CD4-positive, alpha-beta T cell treated with Interferon gamma for 1 hour (primary cell): ENCODE data around the gene LINGO1.

ENCODE experiments used
- DNase-seq: peaks from one replicate; pipeline ENCODE4 v3.0.0-alpha.2; 2020

LINGO1 gene

DNA sequence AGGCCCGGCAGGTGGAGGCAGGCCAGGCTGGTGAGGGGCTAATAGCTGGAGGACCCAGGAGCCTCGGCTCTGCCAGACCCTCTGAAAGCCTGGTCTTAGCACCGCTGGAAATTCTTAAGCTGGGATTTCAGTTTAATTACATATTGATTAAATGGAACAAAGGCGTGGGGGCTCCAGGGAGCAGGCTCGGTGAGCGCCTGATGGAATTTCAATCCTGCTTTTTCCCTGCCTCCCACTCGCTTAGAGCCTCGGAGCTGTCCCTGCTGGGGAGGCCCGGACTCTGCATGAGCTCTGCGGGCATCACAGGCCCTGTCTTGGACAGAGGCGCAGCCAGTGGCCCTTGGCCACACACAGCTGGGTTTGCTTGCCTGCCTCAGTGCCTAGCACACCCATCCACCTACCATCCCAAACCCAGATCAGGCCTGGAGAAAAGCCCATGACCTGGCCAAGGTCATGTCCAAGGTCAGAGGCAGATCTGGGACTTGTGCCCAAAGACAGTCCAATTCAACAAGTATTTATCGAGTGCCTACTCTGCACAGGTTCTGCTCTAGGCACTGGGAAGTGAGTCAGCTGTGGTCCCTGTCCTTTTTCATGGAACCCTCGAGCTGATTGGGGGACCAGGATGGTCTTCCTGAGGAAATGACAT lies 40.6 kb downstream of the LINGO1 start:
- no peak for DNase-seq

DNA sequence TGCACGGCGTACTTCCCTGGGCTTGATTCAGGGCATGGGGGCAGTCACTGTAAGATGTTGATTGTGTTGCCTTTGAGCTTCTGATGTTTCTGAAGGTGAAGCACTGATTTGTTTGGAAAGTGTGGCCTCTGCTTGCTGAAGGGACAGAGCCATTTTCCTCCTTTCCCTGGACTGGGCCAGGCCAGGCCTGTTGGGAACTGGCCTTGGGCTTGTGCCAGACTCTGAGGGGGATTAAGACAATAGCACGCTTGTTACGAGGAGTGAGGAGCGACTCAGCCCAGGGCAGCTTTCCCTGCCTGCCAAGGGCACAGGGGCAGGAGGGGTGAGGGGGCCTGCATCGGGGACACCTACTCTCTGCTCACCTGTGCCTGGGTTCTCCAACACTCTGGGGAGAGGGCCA lies 42.9 kb downstream of the LINGO1 start:
- no peak for DNase-seq

DNA sequence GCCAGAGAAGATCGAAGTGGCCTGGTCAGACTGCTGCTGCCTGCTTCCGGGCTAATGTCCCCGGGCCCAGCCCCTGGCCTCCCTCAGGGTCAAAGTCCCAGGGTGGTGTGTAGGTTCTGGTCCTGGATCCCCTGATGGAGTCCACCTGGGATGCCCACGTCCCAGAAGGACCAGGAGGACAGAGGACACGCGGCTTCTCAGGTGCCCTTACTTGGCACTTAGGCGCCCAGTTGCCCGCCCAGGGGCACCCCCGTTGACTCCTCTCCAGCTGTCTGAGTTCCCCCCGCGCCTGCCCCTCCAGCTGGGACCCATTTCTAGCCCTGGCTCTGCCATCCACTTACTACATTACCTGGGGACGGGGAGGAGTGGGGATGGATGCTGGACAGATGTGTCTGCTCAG lies 44.6 kb downstream of the LINGO1 start:
- DNase-seq, result no peak

DNA sequence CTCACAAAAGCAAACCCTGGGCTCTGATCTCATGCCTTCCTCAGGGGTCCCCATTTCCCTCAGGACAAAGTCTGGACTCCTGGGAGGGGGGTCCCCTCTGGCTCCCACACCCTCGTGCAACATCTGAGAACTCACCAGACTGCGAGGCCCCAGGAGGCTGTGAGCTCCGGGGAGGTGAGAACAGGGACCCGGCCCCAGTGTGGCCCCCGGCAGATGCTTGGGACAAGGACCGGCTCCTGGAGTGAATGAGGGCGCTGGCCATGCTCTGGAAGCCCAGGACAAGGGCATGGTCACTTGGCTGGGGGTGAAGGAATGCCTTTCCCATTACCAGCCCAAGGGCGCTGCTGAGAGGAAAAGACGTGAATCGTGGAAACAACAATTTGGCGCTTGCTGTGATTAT lies 48.0 kb downstream of the LINGO1 start:
- no peak for DNase-seq

DNA sequence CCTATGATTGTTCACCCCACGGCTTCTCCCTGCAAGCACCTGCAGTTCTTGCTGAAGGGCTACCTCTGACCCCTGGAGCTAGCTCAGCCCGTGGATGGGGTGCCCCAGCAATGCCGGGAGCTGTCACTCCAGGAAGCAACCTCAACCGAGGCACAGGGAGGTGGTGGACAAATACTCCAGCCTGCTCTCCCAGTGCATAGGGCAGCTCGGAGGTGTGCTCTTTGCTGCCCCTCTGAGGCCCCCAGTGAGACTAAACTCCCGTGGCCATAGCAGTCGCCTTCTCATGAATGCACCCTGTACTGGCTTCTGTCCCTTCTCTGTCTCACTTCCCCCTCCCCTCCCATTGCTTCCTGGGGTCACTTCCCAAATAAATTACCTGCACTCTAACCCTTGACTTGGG lies 48.5 kb downstream of the LINGO1 start:
- no peak for DNase-seq

DNA sequence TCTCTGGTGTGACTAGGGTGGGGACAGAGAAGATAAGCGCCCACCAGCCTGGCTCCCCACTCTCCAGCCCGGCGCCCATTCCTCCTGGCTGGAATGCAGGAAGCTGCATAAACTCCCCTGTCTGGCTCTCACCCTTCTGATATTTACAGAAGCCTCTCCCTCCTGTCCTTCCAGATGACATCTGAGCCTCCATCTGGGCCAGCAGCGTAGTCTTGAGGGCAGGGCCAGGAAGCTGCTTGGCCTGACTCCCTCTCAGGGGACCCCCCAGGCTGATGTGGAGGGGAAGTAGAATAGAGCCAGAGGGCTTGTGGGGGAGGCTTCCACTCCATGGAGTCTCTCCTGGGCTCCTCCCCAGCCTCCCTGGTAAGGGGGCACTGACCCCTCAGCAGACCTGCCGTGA lies 49.9 kb downstream of the LINGO1 start:
- no peak for DNase-seq

DNA sequence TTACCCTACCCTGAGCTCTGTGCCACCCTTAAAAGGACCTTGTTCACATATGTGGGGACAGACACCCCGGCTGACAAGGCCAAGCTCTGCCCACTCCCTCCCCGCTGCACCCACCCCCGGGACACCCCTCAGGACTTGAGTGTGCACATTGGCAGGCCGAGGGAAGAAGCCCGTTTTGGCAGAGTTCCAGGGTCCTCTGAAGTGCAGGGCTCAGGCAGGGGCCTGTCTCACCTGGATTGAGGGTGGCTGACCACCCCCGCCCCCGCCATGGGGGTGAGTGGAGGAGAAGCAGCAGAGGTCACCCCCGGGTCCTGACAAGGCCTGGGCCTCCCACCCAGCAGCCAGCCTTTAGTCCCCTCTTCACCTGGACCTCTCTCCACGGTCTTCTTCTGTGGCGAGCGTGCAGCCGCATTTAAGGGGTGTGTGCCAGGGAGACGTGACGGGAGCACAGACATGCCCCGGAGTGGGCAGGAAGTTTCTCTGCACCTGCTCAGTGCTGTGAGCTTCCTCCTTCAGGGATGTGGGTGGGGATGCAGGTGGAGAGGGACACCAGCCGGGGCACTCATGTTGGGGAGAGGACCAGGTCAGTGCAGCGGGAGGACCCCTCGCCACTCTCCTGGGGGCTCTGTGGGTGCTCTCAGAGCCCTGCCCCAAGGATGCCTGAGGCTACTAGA lies 50.7 kb downstream of the LINGO1 start:
- DNase-seq, result no peak

DNA sequence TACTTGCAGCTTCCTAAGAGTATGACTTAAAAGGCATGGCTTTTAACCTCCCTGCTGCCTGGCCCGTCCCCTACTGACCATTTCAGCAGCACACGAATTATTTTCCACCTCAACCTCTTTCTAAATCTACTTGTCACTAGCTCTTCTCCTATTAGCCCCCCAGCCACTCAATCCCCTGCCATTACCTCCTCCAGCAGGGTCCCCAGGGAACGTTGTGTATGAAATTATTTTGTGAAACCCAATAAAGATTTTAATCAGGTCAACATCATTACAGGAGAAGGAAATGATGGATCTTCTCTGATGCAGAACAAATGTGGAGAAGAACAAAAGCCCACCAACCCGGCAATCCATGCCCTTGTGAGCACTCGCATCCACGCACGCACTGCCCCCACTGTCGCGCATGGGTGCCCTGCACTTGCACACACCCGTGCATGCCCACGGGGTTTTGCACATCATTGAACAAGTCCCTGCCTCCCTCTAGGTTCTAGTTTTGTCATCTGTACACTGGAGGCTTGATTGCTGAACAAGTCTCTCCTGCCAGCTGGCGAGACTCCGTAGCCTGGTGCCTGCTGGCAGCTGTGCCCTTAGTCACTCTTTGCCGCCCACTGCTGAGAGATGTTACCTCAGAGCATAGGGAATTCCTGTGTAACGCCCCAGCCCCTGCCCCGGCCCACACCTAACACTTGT lies 51.6 kb downstream of the LINGO1 start:
- no peak for DNase-seq

DNA sequence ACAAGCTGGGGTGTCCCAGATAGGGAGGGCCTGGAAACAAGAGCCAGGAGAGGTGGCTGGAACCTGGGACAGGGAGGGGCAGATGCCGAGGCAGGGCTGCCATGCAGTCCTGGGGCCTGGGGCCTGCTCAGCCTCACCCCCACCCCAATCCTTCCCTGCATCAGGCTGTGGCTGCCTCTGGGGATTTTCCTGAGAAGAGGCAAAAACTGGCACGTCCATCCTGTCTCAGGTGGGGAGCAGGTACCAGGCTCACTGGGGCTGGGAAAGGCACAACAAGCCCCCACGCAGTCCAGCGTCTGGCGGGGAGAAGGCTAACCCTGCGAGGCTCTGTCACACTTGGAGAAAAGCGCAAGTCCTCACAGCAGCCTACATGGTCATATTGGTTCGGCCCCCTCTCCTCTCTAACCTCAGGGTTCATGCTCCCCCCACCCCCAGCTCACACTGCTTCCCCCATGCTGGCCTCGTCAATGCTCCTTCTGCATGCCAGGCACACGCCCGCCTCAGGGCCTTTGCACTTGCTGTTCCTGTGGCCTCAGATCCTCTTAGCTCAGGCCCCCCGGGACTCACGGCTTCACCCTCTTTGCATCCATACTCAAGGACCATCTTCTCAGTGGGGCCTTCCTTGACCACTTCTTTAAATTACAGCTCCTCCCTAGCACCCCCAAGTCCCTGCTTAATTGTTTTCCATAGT lies 53.1 kb downstream of the LINGO1 start:
- DNase-seq, result no peak

DNA sequence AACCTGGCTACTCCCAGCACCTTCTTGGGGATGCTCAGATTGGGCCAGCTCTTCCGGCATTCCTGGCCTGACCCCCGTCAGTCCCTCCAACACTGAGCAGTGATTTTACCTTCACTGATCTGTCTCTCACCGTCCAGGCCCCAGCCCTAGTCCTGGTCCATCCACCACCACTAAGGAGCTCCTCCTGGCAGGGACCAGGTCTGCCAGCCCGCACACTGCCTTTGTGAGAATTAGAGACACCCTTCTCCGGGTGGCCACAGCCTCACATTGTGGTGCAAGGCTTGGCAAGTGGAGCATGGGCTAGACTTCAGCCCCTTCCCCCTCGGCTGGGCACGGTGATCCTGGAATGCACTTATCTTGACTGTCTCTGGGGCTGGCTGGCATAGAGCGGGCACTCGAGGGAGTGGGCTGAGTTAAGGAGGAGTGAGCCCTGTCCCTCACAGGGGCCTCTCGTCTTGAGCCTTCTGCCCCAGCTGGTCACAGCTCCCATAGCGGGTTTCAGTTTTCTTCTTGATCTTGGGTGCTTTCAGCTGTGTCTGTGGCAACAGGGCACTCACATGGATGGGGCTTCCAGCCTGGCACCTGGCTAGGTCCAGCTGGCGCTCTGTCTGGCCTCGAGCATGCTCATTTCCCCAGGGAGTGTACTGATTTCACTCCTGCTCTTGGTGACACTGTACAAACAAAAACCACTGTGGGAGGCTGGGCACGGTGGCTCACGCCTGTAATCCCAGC lies 53.9 kb downstream of the LINGO1 start:
- no peak for DNase-seq

DNA sequence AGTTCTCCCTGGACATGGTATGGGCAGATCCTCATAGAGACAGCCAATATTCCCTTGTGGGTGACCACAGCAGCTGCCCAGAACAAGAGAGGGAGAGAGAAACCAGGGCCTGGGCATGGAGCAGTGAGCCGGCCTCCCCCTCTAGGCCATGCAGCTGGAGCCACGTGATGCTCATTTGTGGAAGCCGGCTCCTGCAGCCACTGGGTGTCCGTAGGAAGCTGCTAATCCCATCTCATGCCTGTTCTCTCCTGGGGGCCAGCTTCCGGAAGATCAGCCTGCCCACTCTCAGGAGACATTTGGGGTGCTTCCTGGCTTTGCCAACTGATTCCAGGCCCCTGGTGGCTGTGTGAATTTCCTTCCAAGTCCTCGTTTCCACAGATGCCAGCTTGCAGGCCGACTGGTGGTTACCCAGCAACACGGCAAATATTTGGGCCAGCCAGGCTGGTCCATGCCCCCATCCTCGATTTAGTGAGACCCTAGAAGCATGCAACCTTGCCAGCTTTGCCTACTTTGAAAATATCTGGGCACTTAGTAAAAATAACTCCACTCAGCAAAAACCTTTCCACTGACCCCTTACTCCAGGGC lies 55.3 kb downstream of the LINGO1 start:
- no peak for DNase-seq

DNA sequence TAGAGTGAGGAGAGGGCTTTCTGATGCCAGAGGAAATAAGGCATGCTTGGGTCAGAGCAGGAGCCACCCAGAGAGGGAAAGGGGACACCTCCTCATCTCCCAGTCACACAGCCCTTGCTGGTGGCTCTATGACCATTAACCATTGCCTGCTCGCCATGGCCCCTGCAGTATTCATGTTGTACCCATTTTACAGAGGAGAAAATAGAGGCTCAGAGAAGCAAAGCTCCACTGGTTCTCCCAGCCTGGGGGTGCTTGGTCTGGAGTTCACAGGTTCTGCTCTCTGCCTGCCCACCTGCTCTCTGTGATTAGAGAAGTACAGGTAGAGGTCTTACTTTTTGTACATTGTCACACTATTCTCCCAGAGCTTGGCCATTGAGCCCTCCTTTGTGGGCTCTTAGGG lies 56.2 kb downstream of the LINGO1 start:
- DNase-seq, result no peak

DNA sequence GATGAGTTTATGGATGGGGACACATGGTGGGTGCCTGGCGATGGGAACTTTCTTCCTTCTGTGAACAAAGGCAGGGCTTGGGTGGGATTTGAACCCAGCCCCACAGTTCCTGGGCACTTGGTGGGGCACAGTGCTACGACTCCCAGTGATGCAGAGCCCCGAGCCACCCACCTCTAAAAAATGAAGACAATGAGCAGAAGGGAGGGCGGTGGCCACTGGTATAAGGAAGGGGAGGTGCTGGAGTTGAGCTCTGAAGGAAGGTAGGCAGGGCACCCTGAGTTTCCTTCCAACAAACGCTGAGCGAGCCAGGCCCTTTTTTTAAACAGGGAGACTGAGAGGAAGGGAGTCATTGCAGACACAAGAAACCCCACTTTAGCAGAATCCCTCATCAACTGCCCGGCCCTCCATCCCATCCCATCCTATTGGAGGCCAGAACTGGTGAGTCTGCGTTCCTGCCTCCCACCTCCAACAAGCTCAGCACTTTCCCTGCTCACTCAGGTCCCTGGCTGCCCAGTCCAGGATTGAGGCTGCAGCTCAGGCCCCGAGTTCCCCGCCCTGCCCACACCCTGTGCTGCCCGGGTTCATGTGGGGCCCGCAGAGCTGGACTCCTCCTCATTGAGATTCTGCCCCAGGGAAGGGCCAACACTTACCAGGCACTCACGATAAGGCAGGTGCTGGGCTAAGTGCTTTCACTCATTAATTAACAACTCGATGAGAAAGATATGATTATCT lies 57.3 kb downstream of the LINGO1 start:
- no peak for DNase-seq

DNA sequence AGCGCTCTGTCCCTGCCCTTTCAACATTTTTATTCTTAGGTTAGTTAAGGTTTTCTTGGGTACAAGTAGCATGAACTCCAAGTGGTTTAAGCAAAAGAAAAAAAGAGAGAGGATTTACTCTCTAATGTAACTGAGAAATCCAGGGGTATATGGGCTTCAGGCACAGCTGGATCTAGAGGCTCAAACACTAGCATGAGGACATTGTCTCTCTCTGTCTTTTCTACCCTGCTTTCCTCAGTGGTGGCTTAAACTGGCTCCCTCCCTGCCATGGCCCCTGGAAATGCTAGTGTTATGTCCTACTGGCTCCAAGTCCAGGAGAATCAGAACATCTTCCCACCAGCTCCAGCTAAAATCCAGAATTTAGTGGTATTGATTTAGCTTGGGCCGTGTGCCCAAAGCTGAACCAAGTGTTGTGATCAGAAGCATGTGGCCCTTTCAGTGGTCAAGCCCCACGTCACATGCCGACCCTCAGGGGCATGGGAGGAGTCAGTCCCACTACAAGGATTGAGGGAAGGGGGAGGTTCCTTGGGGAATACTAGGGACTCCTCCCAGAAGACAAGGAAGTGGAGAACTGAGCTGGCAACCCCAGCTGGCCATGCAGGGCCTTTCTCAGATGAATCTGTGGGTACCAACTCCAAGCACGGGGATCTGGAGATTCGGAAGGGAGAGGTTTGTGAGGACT lies 58.0 kb downstream of the LINGO1 start:
- DNase-seq, result no peak

DNA sequence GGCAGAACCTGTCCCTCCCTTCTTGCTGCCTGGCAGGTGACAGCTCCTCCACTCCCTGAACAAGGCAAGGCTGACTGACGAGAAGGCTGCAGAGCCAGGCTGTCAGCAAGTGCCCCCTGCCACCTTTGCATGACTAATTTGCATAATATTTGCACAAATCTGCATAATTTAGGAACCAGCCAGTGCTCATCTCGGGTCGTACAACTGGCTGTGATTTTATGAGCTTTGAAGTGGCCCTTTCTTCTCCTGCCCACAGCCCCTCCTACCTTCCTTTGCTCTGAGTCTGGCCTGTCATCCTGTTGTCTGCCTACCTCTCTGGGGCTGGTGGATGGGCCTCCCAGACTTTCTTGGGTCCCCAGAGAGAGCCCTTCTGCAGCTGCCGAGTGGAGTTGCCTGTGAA lies 58.9 kb downstream of the LINGO1 start:
- DNase-seq, result no peak

DNA sequence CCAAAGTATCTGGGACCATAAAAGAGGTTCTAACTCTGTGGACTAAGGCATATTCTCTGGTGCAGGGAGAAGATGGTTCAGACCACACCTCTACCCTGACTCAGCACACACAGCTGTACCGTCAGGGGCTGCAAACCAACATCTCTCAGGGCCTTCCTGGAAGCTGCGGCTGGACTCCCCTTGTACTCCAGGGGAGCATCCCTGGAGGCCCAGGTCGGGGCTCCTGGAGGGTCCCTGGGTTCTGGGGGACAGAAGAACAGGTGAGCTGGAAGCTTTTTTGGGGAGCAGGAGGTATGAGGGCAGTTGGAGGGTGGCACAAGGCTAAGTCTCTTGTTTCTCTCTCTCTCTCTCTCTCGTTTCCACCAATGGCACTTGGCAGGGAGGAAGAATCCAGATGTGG lies 60.5 kb downstream of the LINGO1 start:
- DNase-seq, result no peak

DNA sequence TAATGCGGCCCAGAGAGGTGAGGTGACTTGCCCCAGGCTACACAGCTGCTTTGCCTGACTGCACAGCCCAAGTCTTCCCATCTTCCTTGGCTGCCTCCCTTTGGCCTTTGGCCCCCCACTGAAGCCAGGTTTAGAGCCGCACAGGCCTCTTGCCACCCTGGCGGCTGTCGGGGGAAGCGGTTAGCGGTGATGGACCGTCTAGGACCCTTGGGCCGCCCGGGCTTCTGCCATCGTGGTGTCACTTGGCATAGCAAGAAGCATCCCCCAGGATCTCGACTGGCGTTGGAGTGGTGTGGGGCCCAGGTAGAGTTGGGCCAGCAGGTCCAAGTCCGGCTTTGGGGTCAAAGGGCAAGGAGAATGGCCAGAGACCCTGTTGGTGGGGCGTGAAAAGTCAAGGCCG lies 61.0 kb downstream of the LINGO1 start:
- no peak for DNase-seq

DNA sequence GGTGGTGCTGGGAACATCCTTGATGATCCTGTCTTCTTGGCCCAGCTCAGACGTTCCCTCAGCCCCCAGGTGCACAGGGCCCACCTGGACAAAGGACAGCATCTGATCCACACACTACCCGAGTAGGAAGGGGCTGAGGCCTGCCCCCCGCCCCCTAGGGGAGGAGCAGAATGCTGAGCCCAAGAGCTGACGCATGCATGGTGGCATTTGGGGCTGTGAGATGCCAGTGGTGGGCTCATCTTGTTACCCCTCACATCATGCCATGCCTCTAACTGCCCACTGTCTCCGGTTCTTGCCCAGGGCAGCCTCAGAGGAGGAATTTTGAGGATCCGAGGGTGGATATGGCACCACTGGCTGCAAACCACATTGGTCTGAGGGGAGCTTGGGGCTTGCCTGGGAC lies 61.5 kb downstream of the LINGO1 start:
- no peak for DNase-seq

DNA sequence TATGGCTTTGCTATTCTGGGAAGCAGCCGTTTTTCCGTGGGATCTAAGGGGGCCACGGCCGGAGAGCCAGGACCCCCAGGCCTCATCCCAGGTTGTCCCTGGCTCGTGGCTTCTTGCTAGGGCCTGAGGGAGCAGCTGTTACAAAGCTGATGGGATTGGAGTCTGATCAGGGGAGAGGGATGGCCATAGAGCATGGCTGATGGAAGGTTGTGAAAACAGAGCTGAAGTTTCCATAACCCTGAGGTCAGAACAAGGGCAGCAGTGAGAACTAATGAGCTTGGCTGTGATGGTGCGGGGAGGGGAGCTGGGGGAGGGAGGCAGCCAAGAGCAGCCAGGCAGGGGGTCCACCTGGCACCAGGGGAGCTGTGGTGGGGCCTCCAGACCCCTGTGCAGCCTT lies 63.0 kb downstream of the LINGO1 start:
- DNase-seq, result no peak

DNA sequence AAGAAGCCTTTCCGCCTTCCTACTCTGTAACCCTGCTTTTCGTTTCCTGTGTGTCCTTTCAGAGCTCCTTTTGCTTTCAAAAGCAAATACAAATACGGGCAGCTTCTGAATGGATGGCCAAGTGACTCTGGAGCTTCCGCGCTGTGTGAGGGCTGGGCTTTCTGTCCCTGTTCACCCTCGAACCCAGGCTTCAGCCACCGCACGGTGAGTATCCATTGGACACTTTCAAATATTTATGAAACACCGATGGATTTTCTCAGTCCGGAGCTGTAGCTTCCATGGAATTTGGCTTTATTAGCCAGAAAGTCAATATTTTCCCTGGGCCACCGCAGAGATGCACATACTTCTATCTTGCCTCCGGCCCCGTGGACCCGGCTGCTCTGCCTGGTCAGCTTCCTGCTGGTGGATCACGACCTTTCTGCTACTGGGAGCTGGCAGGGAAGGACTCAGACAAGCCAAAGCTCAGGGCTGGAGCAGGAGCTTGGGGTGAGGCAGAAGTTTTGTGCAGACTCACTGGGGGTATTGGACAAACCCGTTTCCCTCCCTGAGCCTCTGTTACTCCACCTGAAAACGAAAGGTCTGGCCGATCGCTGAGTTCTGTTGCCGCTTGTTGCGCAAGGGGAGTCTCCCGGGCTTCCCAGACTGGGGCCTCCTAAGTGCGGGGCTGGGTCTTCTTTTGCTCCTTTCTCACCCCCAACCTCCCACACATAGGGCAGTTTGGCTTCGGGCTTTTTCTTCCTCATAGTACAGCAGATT lies 63.6 kb downstream of the LINGO1 start:
- no peak for DNase-seq
